Measurements from ENCODE around the gene RAD23A.
"Not testable (repeated sequence)": the region's sequence is repeated elsewhere in the genome, so short reads cannot be mapped to it uniquely, and the experiment has no call there.

The RAD23A gene

DNA sequence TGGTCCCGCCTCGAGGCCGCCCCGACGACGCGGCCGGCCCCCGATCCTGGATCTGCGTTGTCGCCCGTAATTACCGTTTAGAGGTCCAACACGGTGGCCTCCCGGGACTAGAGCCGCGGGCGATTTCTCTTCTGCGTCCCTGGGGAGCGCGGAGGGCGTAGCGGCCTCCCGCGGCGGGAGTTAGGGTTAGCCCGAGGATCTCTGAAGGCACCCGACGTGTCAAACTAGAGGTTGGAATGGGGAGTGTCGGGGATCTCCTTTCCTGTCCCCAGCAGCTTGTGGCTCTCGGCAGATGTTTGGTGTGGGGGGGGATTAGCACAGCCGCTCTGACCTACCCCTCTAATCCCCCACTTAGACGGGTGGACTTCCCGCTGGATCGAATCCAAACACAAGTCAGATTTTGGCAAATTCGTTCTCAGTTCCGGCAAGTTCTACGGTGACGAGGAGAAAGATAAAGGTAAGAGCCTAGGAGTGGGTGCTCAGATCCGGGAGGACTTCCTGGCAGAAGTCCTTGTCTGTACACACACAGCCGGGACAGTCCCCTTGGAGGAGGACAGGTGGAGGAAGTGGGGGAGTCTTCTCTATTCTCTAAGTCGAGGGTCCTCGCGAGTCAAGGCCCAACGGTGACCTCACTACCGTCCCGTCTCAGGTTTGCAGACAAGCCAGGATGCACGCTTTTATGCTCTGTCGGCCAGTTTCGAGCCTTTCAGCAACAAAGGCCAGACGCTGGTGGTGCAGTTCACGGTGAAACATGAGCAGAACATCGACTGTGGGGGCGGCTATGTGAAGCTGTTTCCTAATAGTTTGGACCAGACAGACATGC is 6.7 kb upstream of the RAD23A start:
- DNase-seq: no peak

DNA sequence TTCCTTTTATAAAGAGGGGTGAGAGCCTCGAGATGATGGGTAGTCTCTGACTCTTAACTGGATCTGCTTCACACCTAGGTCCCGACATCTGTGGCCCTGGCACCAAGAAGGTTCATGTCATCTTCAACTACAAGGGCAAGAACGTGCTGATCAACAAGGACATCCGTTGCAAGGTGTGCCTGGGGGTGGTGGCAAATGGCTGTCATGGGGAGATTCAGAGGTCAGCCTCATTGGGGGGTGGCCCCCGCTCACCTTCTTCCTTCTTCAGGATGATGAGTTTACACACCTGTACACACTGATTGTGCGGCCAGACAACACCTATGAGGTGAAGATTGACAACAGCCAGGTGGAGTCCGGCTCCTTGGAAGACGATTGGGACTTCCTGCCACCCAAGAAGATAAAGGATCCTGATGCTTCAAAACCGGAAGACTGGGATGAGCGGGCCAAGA is 5.7 kb upstream of the RAD23A start:
- DNase-seq: no peak

DNA sequence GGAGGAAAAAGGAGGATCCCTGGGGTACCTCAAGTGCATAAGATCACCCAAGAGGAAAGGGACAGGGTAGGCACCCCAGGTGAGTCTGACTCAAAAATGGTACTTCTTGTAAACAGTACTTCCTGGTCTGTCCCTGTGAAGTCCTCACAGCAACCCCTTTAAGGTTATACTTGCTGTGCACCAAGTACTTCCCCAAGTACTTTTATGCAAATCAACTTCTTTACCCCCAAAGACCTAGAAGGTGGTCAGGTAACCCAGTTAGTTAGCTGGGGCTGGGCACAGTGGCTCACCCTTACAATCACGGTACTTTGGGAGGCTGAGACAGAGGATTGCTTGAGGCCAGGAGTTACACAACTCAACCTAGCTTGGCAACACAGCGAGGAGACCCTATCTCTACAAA is 4.8 kb upstream of the RAD23A start:
- no peak for DNase-seq

DNA sequence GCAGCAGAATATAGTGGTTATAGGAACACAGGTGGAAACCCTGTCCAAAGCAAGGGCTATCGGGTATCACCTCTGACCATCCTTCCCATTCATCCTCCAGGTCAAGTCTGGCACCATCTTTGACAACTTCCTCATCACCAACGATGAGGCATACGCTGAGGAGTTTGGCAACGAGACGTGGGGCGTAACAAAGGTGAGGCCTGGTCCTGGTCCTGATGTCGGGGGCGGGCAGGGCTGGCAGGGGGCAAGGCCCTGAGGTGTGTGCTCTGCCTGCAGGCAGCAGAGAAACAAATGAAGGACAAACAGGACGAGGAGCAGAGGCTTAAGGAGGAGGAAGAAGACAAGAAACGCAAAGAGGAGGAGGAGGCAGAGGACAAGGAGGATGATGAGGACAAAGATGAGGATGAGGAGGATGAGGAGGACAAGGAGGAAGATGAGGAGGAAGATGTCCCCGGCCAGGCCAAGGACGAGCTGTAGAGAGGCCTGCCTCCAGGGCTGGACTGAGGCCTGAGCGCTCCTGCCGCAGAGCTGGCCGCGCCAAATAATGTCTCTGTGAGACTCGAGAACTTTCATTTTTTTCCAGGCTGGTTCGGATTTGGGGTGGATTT is 2.1 kb upstream of the RAD23A start:
- DNase-seq: no peak

DNA sequence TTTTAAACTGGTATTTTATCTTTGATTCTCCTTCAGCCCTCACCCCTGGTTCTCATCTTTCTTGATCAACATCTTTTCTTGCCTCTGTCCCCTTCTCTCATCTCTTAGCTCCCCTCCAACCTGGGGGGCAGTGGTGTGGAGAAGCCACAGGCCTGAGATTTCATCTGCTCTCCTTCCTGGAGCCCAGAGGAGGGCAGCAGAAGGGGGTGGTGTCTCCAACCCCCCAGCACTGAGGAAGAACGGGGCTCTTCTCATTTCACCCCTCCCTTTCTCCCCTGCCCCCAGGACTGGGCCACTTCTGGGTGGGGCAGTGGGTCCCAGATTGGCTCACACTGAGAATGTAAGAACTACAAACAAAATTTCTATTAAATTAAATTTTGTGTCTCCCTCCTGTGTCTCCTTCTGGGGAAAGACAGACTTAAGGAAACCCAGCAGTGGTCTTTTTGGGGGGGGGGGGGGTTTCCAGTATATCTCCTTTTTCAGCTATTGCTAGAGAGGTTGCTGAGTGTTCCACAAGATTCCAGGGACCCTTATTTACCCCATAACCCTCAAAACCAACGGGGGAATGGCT is 1.5 kb upstream of the RAD23A start:
- no peak for DNase-seq

DNA sequence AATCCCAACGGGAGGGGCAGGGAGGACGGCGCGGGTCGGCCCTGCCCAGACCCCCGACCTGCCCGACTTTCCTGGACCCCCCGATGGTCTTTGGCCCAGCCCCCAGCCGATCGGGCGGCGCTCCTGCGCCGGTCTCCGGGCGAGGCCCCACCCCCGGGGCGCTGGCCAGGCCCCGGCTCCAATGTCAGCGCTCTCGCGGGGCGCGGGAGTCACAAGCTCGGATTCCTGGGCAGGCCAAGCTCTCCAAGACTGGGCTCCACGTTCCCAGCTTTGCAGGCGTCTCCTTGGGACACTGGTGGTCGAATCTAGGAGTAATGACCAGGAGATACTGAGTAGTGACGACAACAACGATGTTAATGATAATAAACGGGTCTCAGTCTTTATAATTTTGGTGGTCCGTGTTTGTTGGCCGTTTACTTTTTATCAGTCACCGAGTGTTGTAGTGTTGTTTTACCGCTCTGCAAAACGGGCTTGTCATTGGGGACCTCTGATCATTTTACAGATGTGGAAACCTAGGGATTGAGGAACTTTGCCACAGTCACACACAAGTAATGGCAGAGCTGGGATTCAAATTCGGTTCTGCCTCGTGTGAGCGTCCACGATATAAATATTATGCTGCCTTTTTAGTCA is 545 bp downstream of the RAD23A start:
- DNase-seq: peak; percentile 78

DNA sequence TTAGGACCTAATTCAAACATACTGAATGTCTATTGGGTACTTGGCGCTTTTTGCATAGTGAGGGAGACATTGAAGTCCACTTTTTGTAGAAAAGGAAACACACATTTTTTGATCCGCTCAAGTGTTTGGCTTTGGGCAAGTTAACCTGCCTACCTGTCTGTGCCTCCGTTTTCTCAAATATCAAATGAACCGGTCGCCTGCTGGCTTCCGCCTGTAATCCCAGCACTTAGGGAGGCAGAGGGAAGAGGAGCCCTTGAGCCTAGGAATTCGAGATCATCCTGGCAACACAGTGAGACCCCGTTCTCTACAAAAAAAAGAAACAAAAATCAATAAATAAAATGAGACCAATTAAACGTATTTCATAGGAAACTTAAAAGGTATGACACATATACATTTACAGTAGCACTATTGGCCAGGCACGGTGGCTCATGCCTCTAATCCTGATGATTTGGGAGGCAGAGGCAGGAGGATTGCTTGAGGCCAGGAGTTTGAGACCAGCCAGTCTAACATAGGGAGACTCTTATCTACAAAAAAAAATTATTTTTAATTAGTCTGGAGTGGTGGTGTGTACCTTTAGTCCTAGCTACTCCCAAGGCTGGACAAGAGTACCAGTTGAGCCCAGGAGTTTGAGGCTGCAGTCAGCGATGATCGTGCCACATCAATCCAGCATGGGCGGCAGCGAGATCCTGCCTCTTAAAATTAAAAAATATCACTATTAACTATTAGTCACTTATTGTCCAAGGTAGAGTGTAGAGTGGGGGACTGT is 1.3 kb downstream of the RAD23A start:
- DNase-seq: no peak

DNA sequence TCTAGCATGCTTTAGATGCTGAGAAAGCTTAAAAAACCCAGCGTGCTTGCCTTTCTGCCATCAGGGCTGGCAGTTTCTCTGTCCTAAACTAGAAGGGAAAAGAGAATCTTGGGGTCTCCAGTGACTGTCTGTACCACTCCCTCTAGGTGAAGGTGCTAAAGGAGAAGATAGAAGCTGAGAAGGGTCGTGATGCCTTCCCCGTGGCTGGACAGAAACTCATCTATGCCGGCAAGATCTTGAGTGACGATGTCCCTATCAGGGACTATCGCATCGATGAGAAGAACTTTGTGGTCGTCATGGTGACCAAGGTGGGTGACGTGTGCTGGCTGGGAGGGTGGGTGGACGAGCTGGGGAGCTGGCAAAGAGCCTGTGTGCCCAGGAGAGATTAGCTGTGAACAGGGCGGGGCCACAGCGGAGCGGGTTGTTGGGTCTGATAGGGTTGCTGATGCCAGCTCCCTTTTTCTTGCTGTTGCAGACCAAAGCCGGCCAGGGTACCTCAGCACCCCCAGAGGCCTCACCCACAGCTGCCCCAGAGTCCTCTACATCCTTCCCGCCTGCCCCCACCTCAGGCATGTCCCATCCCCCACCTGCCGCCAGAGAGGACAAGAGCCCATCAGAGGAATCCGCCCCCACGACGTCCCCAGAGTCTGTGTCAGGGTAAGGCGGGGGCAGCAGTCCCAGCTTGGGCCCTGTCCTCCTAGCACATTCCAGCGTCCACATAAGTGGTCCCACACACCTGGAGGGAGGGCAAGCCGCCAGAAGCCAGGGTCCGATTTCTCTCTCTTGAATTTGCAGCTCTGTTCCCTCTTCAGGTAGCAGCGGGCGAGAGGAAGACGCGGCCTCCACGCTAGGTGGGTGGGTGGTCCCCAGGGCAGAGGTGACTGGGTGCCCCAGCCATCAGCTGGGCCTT is 2.3 kb downstream of the RAD23A start:
- DNase-seq: no peak

DNA sequence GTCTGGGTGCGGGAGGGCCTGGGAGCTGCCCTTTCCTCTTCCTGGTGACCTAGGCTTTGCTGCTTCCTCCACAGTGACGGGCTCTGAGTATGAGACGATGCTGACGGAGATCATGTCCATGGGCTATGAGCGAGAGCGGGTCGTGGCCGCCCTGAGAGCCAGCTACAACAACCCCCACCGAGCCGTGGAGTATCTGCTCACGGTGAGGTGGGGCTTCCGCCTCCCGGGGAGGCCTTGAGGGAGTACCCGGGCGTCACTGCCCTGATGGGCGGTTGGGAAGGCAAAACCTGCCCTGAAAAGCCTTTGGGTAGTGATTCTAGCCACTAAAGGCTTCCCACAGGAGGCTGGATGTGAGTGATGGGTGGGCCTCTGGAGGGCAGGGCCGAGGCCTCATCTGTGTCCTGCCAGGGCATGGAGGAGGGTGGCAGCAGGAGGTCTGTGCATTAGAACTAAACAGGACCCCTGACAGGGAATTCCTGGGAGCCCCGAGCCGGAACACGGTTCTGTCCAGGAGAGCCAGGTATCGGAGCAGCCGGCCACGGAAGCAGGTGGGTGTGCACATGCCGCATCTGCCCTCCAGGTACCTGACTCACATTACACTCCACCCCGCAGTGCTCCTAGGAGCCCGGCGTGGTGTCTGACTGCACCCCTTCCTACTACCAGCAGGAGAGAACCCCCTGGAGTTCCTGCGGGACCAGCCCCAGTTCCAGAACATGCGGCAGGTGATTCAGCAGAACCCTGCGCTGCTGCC is 3.1 kb downstream of the RAD23A start:
- DNase-seq: no peak

DNA sequence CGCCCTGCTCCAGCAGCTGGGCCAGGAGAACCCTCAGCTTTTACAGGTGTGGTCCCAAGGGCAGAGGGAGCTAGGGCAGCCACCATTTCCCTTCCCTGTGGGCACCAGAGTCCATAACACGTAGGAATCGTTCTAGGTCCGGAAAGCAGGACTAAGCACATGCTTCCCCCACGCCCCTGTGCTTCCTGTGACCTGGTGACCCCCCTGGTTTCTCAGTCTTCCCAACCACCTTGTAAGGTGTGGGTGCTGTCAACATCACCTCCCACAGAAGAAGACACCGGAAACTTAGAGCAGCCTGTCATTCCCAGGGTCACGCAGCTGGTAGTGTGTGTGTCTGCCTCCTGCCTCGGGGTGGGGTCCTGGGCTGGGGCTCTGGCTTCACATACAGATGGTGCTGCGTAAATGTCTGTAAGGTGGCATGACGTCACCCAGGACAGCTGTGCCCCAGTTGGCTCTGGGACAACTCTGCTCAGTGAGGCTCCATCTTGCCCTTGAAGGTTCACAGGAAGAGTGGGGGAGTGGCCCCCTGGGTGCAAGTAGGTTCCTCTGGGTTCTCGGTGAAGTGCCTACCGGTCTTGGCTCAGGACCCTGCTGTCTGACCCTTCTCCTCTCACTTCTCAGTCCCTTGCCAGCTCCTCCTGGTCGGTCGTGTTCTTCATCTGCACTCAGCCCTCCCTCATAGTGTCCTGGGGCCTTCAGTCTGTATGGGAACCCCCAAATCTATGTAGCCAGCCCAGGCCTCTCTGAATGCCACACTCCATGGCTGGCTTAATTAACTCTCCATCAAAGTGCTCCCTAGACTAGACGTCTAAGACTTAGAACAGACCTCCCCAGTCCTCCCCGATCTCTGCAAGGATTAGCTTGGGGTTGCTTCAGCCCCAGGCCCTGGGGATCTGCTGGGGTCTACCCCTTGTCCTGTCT is 4.0 kb downstream of the RAD23A start:
- no peak for DNase-seq

DNA sequence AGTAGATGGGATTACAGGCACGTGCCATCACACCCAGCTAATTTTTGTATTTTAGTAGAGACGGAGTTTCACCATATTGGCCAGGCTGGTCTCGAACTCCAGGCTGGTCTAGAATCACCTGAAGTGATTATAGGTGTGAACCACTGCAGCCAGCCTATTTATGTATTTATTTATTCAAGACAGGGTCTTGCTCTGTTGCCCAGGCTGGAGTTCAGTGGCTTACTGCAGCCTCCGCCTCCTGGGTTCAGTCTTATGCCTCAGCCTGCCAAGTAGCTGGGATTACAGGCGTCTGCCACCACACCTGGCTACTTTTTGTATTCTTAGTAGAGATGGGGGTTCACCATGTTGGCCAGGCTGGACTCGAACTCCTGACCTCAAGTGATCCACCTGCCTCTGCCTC is 6.4 kb downstream of the RAD23A start:
- DNase-seq: not testable (repeated sequence)

DNA sequence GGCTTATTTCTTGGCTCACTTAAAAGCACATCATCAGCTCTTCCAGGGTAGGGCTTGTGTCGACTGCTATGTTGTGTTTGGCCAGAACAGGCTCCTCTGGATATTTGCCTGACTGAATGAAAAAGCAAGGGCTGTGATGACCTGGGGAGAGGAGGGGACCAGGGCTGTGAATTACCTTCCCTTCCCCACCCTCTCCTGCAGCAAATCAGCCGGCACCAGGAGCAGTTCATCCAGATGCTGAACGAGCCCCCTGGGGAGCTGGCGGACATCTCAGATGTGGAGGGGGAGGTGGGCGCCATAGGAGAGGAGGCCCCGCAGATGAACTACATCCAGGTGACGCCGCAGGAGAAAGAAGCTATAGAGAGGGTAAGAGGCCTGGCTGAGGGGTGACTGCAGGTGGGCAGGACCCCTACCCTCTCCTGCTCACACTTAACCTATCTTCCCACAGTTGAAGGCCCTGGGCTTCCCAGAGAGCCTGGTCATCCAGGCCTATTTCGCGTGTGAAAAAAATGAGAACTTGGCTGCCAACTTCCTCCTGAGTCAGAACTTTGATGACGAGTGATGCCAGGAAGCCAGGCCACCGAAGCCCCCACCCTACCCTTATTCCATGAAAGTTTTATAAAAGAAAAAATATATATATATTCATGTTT is 7.0 kb downstream of the RAD23A start:
- DNase-seq: peak; percentile 48

DNA sequence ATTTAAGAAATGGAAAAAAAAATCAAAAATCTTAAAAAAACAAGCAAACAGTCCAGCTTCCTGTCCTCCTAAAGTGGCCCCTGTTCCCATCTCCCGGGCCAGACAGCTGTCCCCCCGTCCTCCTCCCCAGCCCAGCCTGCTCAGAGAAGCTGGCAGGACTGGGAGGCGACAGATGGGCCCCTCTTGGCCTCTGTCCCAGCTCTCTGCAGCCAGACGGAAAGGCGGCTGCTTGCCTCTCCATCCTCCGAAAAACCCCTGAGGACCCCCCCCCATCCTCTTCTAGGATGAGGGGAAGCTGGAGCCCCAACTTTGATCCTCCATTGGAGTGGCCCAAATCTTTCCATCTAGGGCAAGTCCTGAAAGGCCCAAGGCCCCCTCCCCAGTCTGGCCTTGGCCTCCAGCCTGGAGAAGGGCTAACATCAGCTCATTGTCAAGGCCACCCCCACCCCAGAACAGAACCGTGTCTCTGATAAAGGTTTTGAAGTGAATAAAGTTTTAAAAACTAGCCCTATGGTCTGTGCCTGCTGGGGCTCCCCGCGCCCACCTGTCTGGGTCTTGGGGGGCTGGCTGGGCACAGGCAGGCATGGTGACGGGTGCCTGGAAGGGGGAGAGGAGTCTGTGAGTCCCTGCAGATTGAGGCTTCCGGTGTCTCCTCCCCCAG is 7.6 kb downstream of the RAD23A start:
- DNase-seq: no peak

DNA sequence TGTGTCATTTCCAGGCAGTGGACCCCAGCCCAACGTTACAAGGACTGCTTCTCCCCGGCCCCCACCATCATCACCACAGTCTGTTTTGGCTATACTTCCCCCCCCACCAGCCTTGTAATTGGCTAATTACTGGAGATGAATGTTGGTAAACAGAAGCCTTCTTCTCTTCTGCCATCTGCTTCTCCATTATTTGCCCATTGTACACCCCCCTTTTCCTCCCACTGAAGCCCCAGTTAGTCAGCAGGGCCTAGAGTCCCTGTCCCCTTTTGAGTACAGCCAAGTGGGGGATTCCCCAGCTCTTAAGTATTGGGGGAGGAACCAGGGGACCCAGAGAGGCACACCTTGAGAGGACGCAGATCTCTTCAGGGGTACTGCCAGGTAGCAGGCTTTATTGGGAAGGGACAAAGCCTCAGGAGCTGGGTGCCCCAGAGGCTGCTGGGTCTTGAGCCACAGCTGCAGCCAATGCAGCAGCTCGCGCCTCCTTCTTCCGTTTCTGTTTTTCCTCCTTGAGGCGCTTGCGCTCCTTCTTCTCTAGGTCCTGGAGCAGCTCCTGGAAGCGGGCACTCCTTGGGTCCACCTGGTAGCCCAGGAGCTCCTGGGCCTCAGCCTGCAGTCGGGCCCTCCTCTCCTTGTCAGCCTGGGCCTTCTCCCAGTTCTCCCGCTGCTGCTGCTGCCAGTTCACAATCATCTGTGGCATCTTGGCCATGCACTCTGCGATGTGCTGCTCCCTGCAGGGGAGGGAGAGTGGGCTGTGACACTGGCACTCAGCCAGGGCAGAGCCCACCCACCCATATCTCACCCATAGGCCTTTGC is 8.3 kb downstream of the RAD23A start:
- DNase-seq: no peak

DNA sequence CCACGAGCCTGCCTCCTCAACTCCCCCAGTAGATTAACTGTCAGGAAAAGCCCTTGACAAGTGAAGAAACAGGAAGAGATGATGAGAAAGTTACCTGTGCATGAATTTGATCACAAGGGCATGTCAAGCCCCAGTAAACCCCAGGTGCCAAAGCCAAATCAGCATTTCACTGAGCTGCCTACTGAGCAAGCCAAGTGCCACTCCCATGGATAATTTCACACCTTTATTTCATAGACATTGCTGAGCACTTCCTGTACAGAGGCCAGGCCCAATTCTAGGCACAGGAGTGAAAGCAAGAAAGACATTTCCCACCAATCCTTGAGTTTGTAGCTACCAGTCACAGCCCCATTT is 8.9 kb downstream of the RAD23A start:
- DNase-seq: no peak

DNA sequence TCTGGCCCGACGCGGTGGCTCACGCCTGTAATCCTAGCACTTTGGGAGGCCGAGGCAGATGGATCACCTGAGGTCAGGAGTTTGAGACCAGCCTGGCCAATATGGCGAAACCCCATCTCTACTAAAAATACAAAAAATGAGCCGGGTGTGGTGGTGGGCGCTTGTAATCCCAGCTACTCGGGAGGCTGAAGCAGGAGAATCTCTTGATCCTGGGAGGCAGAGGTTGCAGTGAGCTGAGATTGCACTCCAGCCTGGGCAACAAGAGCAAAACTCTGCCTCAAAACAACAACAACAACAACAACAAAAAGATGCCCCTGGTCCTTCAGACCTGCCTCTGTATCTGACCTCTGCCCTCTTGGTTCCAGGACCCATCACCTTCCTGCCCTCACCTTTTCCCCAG is 9.9 kb downstream of the RAD23A start:
- not testable (repeated sequence) for DNase-seq

DNA sequence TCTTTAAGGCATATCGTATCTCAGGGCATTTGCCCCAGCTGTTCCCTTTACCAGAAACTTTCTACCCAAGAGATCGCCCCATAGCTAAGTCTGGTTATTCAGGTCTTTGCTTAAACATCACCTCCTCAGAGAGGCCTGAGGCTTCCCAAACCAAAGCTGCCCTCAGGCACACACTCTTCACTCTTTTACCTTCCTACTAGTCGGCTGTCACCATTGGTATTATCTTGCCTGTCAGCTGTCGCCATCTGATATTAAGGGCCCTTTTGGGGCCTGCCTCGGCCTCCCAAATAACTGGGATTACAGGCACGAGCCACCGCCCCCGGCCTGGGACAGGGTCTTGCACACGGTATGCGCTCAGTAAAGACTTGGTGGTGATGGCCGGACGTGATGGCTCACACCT is 10.3 kb downstream of the RAD23A start:
- DNase-seq: no peak

Measured in NCI-H226 (cell line).